ENCODE data around the gene HNRNPF.

Gene HNRNPF

GRCh38 chr10:43410345-43410744 lies 1.4 kb upstream of the HNRNPF start:
- Mint-ChIP-seq H3K27ac (peak overlapping the region; percentile 98), H3K36me3 (ENCODE audit: low read depth) (peaks cover 26% of the 10 kb centered on the region), H3K4me1 (ENCODE audit: low read depth) (peaks cover 37% of the 10 kb centered on the region), H3K9me3 (no peaks in the 10 kb centered on the region), H3K4me3 (peak overlapping the region; percentile 88), H3K27me3 (no peaks in the 10 kb centered on the region)
- intact Hi-C loops (cut with micrococcal nuclease): no loop called here

GRCh38 chr10:43409385-43410109 lies 561 bp upstream of the HNRNPF start:
- no peaks in the 10 kb centered on the region for H3K9me3 Mint-ChIP-seq
- H3K27ac Mint-ChIP-seq: peak overlapping the region; percentile 98
- H3K4me3 Mint-ChIP-seq: peak overlapping the region; percentile 88
- no peaks in the 10 kb centered on the region for H3K27me3 Mint-ChIP-seq
- peaks cover 41% of the 10 kb centered on the region for H3K4me1 Mint-ChIP-seq (ENCODE audit: low read depth)
- peaks cover 27% of the 10 kb centered on the region for H3K36me3 Mint-ChIP-seq (ENCODE audit: low read depth)
- intact Hi-C loops (cut with micrococcal nuclease): loop anchor here (1.0 kb wide), 2 partner anchors 11 to 27 kb away; no protein-coding TSS in a partner anchor

GRCh38 chr10:43408331-43408709 lies 666 bp downstream of the HNRNPF start:
- Mint-ChIP-seq H3K27ac (peak overlapping the region; percentile 98), H3K36me3 (ENCODE audit: low read depth) (peaks cover 40% of the 10 kb centered on the region), H3K4me3 (peak overlapping the region; percentile 88), H3K9me3 (no peaks in the 10 kb centered on the region), H3K27me3 (no peaks in the 10 kb centered on the region), H3K4me1 (ENCODE audit: low read depth) (peaks cover 49% of the 10 kb centered on the region)
- intact Hi-C loops (cut with micrococcal nuclease): no loop called here

- peak overlapping the region; percentile 98 for H3K27ac Mint-ChIP-seq
- no peaks in the 10 kb centered on the region for H3K27me3 Mint-ChIP-seq
- peaks cover 50% of the 10 kb centered on the region for H3K4me1 Mint-ChIP-seq (ENCODE audit: low read depth)
- H3K36me3 Mint-ChIP-seq (ENCODE audit: low read depth): peaks cover 45% of the 10 kb centered on the region
- no peaks in the 10 kb centered on the region for H3K9me3 Mint-ChIP-seq
- H3K4me3 Mint-ChIP-seq: peak overlapping the region; percentile 88
- intact Hi-C loops (cut with micrococcal nuclease): loop anchor here (1.0 kb wide), 1 partner anchor 10 kb away; no protein-coding TSS in a partner anchor
These were observed 1.2 kb downstream of the HNRNPF start for GRCh38 chr10:43407576-43408330.

- H3K36me3 Mint-ChIP-seq (ENCODE audit: low read depth): peaks cover 51% of the 10 kb centered on the region
These were observed 1.8 kb downstream of the HNRNPF start for GRCh38 chr10:43407148-43407575.

GRCh38 chr10:43404704-43405084 lies 4.3 kb downstream of the HNRNPF start:
- Mint-ChIP-seq H3K4me3 (peak overlapping the region; percentile 69), H3K4me1 (ENCODE audit: low read depth) (peaks cover 69% of the 10 kb centered on the region), H3K27ac (peak overlapping the region; percentile 64), H3K27me3 (no peaks in the 10 kb centered on the region), H3K36me3 (ENCODE audit: low read depth) (peaks cover 69% of the 10 kb centered on the region), H3K9me3 (no peaks in the 10 kb centered on the region)
- intact Hi-C loops (cut with micrococcal nuclease): no loop called here

More at GRCh38 chr10:43407148-43407575, 1.8 kb downstream of the HNRNPF start:
- Mint-ChIP-seq H3K4me1 (ENCODE audit: low read depth) (peaks cover 56% of the 10 kb centered on the region), H3K4me3 (peak overlapping the region; percentile 88), H3K27ac (peak overlapping the region; percentile 98), H3K27me3 (no peaks in the 10 kb centered on the region), H3K9me3 (no peaks in the 10 kb centered on the region)
- intact Hi-C loops (cut with micrococcal nuclease): loop anchor here (1.0 kb wide), 1 partner anchor 10 kb away; no protein-coding TSS in a partner anchor

- H3K27me3 Mint-ChIP-seq: no peaks in the 10 kb centered on the region
- peaks cover 69% of the 10 kb centered on the region for H3K4me1 Mint-ChIP-seq (ENCODE audit: low read depth)
- peak overlapping the region; percentile 64 for H3K27ac Mint-ChIP-seq
- H3K36me3 Mint-ChIP-seq (ENCODE audit: low read depth): peaks cover 69% of the 10 kb centered on the region
- no peaks in the 10 kb centered on the region for H3K9me3 Mint-ChIP-seq
- intact Hi-C loops (cut with micrococcal nuclease): no loop called here
- peak overlapping the region; percentile 69 for H3K4me3 Mint-ChIP-seq
These were observed 4.9 kb downstream of the HNRNPF start for GRCh38 chr10:43403911-43404703.

GRCh38 chr10:43402880-43403452 lies 6.0 kb downstream of the HNRNPF start:
- Mint-ChIP-seq H3K4me3 (no peak overlapping the region), H3K27me3 (no peaks in the 10 kb centered on the region), H3K27ac (no peak overlapping the region), H3K4me1 (ENCODE audit: low read depth) (peaks cover 77% of the 10 kb centered on the region), H3K9me3 (no peaks in the 10 kb centered on the region), H3K36me3 (ENCODE audit: low read depth) (peaks cover 59% of the 10 kb centered on the region)
- intact Hi-C loops (cut with micrococcal nuclease): no loop called here

- intact Hi-C loops (cut with micrococcal nuclease): no loop called here
- Mint-ChIP-seq H3K4me1 (ENCODE audit: low read depth) (peaks cover 83% of the 10 kb centered on the region), H3K27me3 (no peaks in the 10 kb centered on the region), H3K36me3 (ENCODE audit: low read depth) (peaks cover 55% of the 10 kb centered on the region), H3K9me3 (no peaks in the 10 kb centered on the region), H3K4me3 (no peak overlapping the region), H3K27ac (peak overlapping the region; percentile 29)
These were observed 6.8 kb downstream of the HNRNPF start for GRCh38 chr10:43402176-43402575.

GRCh38 chr10:43401627-43402026 lies 7.4 kb downstream of the HNRNPF start:
- Mint-ChIP-seq H3K36me3 (ENCODE audit: low read depth) (peaks cover 57% of the 10 kb centered on the region), H3K27me3 (no peaks in the 10 kb centered on the region), H3K9me3 (no peaks in the 10 kb centered on the region), H3K4me3 (no peak overlapping the region), H3K27ac (peak overlapping the region; percentile 29), H3K4me1 (ENCODE audit: low read depth) (peaks cover 86% of the 10 kb centered on the region)
- intact Hi-C loops (cut with micrococcal nuclease): no loop called here

GRCh38 chr10:43399320-43400310 lies 9.4 kb downstream of the HNRNPF start:
- Mint-ChIP-seq H3K36me3 (ENCODE audit: low read depth) (peaks cover 77% of the 10 kb centered on the region), H3K27me3 (no peaks in the 10 kb centered on the region), H3K27ac (peak overlapping the region; percentile 60), H3K4me3 (no peak overlapping the region), H3K9me3 (no peaks in the 10 kb centered on the region), H3K4me1 (ENCODE audit: low read depth) (peaks cover 92% of the 10 kb centered on the region)
- intact Hi-C loops (cut with micrococcal nuclease): loop anchor here (5.0 kb wide), 2 partner anchors 37 to 38 kb away; partner anchors contain the start of gene ZNF487

- intact Hi-C loops (cut with micrococcal nuclease): loop anchor here (5.0 kb wide), 2 partner anchors 37 to 38 kb away; partner anchors contain the start of gene ZNF487
- H3K27ac Mint-ChIP-seq: peak overlapping the region; percentile 83
- no peaks in the 10 kb centered on the region for H3K27me3 Mint-ChIP-seq
- H3K9me3 Mint-ChIP-seq: no peaks in the 10 kb centered on the region
- H3K4me1 Mint-ChIP-seq (ENCODE audit: low read depth): peaks cover 88% of the 10 kb centered on the region
- H3K36me3 Mint-ChIP-seq (ENCODE audit: low read depth): peaks cover 74% of the 10 kb centered on the region
- no peak overlapping the region for H3K4me3 Mint-ChIP-seq
These were observed 10.1 kb downstream of the HNRNPF start for GRCh38 chr10:43398939-43399319.

All from dendritic cell treated with granulocyte-macrophage colony-stimulating factor and Interleukin-4, amounts not matched to agents 40 ng/mL and 50 ng/mL, for 4 days (primary cell).